Heart left ventricle (tissue), 16 donors: Measurements from ENCODE around the gene ADORA2B. TPM values are rescaled to one million over a fixed set of nuclear protein-coding genes. Genes with fewer than 3 reads are reported as not detected.

Source experiments
- ATAC-seq, 4 donors: fragments of 200-7000 bp; cut with Tn5 transposase; one replicate each; pipeline ENCODE4 v1.9.1; 2020 to 2022; ENCODE audit warnings: moderate library complexity in 4 of 4, mild to moderate bottlenecking in 3 of 4, moderate number of reproducible peaks in 1 of 4
- DNase-seq, 5 donors: peaks; one replicate each; pipeline ENCODE4 v3.0.0-alpha.2; 2020
- H3K27ac ChIP-seq, 12 donors: fragments of 200-600 bp; sonication (generic) in 4 of 12; one replicate each; pipeline versions ENCODE4 v1.5.0 to v1.8.0; 2016 to 2022; ENCODE audit warnings: mild to moderate bottlenecking in 2 of 12
- H3K27me3 ChIP-seq, 9 donors: fragments of 200-600 bp; sonication (generic) in 2 of 9; one replicate each; pipeline versions ENCODE4 v1.5.1 to v1.8.0; 2016 to 2022; ENCODE audit warnings: mild to moderate bottlenecking in 3 of 9
- H3K36me3 ChIP-seq, 9 donors: fragments of 200-600 bp; sonication (generic) in 2 of 9; one replicate each; pipeline versions ENCODE4 v1.5.0 to v1.8.0; 2018 to 2022; ENCODE audit warnings: mild to moderate bottlenecking in 2 of 9
- H3K4me1 ChIP-seq, 12 donors: fragments of 200-600 bp; sonication (generic) in 4 of 12; one replicate each; pipeline versions ENCODE4 v1.5.0 to v1.8.0; 2016 to 2022; ENCODE audit warnings: mild to moderate bottlenecking in 3 of 12
- H3K4me3 ChIP-seq, 12 donors: fragments of 200-600 bp; sonication (generic) in 4 of 12; one replicate each; pipeline versions ENCODE4 v1.5.0 to v1.8.0; 2017 to 2022; ENCODE audit warnings: mild to moderate bottlenecking in 9 of 12, moderate library complexity in 4 of 12
- H3K9me3 ChIP-seq, 12 donors: fragments of 200-600 bp; sonication (generic) in 4 of 12; one replicate each; pipeline versions ENCODE4 v1.5.0 to v1.8.0; 2016 to 2022; ENCODE audit warnings: mild to moderate bottlenecking in 1 of 12
- POLR2A ChIP-seq, 2 donors: fragments of 450-650 bp; IDR thresholded peaks; one replicate each; pipeline ENCODE4 v1.6.1; 2017; ENCODE audit warnings: antibody characterized with exemption in 2 of 2, mild to moderate bottlenecking in 2 of 2, moderate library complexity in 2 of 2
- WGBS, 4 donors: extraction: QIAGEN DNeasy Blood & Tissue Kit in 2 of 4; methylation state at CpG; one replicate each; pipeline versions ENCODE4 v1.1.5 to v1.1.7; 2013 to 2018; 5-methylcytosine and 5-hydroxymethylcytosine counted together
- intact Hi-C, 10 donors: fragments of 100-400 bp; cut with DNase I; formaldehyde crosslinking; loops; one replicate each; pipeline versions ENCODE4 v1.11.1 to v1.14.2; 2022
- polyA plus RNA-seq, 2 donors: library from polyadenylated mRNA; stranded (reverse); fragments of 200-250 nt; gene quantifications; one replicate each; pipeline ENCODE4 v1.2.3, GENCODE V29; 2013
- total RNA-seq, 9 donors: library from RNA; depleted of rRNA in 2 of 9; stranded (reverse); fragments of >200 nt in 2 of 9; fragmentation: NEBNext Ultra II Directional in 3 of 9; extraction: Animal tissue kit (Norgen Biotek cat#: 25700) in 3 of 9; gene quantifications; one replicate each; pipeline versions ENCODE4 v1.1.0 to v1.2.4, GENCODE V29; 2016 to 2023
- TF ChIP-seq, protein P1 (sequence below), 12 donors: fragments of 200-600 bp; sonication (generic) in 4 of 12; IDR thresholded peaks; one replicate each; pipeline versions ENCODE4 v1.5.0 to v1.8.0; 2018 to 2022; ENCODE audit warnings: antibody characterized with exemption in 12 of 12, mild to moderate bottlenecking in 5 of 12
- donor health status: ischemic (EF 13 %, LVEDD 7.1; RV severe dilation, severe dysfunction).
- donor health status: healthy with polysubstance abuse.
- donor health status: DM: no; HTN: yes; CAD: no.
- donor health status: DM: no; HTN: no; CAD: no.
- donor health status: ischemic (EF 25% LVEDD 6.9; RV normal size, moderate dysfunction).
- donor health status: ischemic (EF 25% LVEDD 5.7; RV mildly dilated, moderate dysfunction).
- donor health status: healthy.
- donor health status: DM: yes; HTN: yes; CAD: no.
- donor health status: ischemic (EF 35%, LVEDD 5.7; RV mildly dilated, moderate dysfunction).
- donor health status: nonischemic (EF 11% LVEDD 7.7; RV severe dilation, severe dysfunction).
- donor health status: DM: yes; HTN: yes; CAD: no.
- donor health status: PGD.
- donor health status: ischemic (EF 29% LVEDD 5.4; RV normal size, mild dysfunction).
- donor health status: nonischemic (EF 23%, LVEDD 6.1; RV moderate dilation, normal function).

The ADORA2B gene
- total and polyA plus RNA-seq, 11 donors, result 0.61 to 3.1 (median 0.87) TPM

DNA sequence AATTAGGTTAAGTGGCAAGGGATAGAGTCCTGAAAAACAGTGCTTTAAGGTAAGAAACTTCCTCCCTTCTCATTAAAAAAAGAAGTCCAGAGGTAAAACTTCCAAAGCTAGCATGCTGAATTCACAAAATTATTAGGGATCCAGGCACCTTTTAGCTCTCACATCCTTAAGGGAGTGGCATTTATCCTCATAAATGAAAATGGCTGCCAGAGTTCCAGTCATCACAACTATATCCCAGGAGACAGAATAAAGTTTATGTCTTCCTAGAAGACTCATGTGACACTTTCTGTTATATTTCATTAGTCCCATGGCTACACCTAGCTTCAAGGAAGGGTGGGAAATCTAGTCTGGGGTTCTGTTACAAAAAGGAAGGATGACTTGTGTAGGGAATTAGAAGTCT lies 23.3 kb upstream of the ADORA2B start:
- TF ChIP-seq, protein P1, sequence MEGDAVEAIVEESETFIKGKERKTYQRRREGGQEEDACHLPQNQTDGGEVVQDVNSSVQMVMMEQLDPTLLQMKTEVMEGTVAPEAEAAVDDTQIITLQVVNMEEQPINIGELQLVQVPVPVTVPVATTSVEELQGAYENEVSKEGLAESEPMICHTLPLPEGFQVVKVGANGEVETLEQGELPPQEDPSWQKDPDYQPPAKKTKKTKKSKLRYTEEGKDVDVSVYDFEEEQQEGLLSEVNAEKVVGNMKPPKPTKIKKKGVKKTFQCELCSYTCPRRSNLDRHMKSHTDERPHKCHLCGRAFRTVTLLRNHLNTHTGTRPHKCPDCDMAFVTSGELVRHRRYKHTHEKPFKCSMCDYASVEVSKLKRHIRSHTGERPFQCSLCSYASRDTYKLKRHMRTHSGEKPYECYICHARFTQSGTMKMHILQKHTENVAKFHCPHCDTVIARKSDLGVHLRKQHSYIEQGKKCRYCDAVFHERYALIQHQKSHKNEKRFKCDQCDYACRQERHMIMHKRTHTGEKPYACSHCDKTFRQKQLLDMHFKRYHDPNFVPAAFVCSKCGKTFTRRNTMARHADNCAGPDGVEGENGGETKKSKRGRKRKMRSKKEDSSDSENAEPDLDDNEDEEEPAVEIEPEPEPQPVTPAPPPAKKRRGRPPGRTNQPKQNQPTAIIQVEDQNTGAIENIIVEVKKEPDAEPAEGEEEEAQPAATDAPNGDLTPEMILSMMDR (IDR thresholded peaks at IDR 0.05), result no peak
- TF ChIP-seq POLR2A (IDR thresholded peaks at IDR 0.05), result no peak
- intact Hi-C loops, result no loop called here
- no peak for DNase-seq
- H3K36me3 ChIP-seq, result no peaks in the 10 kb centered on the region
- H3K9me3 ChIP-seq, result peaks cover 0 to 6% (median 0%) of the 10 kb centered on the region in 12 donors
- peaks cover 0 to 12% (median 9%) of the 10 kb centered on the region in 9 donors for H3K27me3 ChIP-seq
- ATAC-seq, result no peak
- no peak overlapping the region for H3K4me3 ChIP-seq
- H3K4me1 ChIP-seq, result peaks cover 0 to 16% (median 6%) of the 10 kb centered on the region in 12 donors
- H3K27ac ChIP-seq, result no peak overlapping the region

DNA sequence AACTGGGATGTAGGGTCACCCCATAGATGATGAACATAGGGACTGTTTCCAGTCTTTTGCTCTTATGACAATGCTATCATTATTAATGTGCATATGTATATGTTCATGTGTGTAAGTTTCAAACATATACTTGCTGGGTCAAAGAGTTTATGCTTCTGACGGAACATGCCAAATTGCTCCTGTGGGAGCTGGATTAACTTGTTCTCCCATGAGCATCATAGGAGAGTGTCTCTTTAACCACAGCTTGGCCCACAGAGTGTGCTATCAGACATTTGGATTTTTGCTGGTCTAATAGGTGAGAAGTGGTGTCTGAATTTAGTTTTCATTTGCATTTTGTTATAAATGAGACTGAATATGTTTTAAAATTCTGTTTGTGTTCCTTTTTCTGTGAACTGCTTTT lies 22.3 kb upstream of the ADORA2B start:
- intact Hi-C loops, result no loop called here
- H3K27ac ChIP-seq, result no peak overlapping the region
- no peaks in the 10 kb centered on the region for H3K36me3 ChIP-seq
- no peak overlapping the region for H3K4me3 ChIP-seq
- peaks cover 0 to 6% (median 0%) of the 10 kb centered on the region in 12 donors for H3K9me3 ChIP-seq
- peaks cover 0 to 5% (median 3%) of the 10 kb centered on the region in 9 donors for H3K27me3 ChIP-seq
- 53 to 83% (median 72%) methylated on average over 1 of the region's 1 CpG for WGBS, 4 donors
- DNase-seq (no peak), ATAC-seq (no peak)
- H3K4me1 ChIP-seq, result peaks cover 0 to 10% (median 2%) of the 10 kb centered on the region in 12 donors
- TF ChIP-seq, protein P1 (IDR thresholded peaks at IDR 0.05), result no peak
- no peak for TF ChIP-seq POLR2A (IDR thresholded peaks at IDR 0.05)

DNA sequence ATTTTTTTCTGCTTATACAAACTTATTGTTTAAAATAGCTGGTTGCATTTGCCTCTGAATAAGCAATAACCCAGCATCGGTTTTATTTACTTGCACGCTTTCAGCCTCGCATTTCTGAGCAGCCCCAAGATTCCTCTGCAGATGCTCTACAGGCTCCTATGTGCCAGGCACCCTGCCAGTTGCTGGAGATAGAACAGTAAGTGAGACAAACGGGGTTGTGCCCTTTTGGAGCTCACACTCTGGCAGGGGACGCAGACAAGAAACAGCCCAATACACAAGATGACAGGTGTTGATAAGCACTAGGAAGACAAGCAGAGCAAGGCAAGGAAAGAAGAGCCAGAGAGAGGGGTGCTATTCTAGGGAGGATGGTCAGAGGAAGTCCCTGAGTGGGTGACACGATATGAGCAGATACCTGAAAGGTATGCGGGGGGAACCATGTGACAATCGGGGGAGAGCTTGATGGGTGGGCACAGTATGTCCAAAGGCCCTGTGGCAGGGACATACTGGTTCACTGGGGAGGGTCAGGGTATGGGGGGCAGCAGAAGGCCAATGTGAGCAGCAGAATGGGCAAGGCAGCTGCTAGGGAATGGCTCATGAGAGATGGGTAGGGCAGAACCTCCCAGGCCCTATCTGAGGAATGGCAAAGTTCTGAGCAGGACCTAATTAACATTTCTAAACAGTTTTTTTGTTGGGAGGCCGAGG lies 18.7 kb upstream of the ADORA2B start:
- peaks cover 0 to 15% (median 0%) of the 10 kb centered on the region in 12 donors for H3K4me1 ChIP-seq
- 51 to 62% (median 57%) methylated on average over 9 of the region's 9 CpGs for WGBS, 4 donors
- H3K27ac ChIP-seq, result no peak overlapping the region
- intact Hi-C loops, result no loop called here
- H3K4me3 ChIP-seq, result no peak overlapping the region
- H3K36me3 ChIP-seq, result no peaks in the 10 kb centered on the region
- DNase-seq (peak in 1 of 5 donors; percentile 55), ATAC-seq (peak in 2 of 4 donors; percentile 64 to 73)
- no peak for TF ChIP-seq POLR2A (IDR thresholded peaks at IDR 0.05)
- TF ChIP-seq, protein P1 (IDR thresholded peaks at IDR 0.05), result no peak
- no peaks in the 10 kb centered on the region for H3K27me3 ChIP-seq
- peaks cover 0 to 6% (median 0%) of the 10 kb centered on the region in 12 donors for H3K9me3 ChIP-seq

DNA sequence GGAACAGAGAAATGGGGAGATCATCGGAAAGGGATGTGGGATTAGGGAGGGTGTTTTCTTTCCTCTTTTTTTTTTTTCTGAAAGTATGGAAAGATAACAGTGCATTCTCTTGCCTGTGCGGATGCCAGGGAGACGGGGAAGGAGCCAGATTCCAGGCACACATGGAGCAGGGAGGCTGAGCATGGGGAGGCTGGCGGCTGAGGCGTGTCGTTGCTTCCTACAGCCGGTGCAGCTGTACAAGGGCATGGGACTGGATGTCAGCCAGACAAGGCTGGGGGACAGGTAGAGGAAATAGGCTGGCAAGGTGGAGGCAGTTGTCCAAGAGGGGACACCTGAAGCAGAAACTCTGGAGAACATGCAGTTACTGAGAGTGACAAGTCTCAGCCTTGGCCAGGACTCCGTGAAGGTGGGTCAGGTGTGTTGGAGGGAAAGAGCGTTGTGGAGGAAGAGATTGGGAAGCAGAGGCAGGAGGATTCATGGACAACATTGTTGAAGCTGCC lies 16.6 kb upstream of the ADORA2B start:
- Histone ChIP-seq H3K9me3 (no peaks in the 10 kb centered on the region), H3K4me3 (no peak overlapping the region), H3K36me3 (no peaks in the 10 kb centered on the region), H3K4me1 (peaks cover 0 to 15% (median 0%) of the 10 kb centered on the region in 12 donors), H3K27ac (peak overlapping the region in 1 of 12 donors; percentile 15), H3K27me3 (no peaks in the 10 kb centered on the region)
- TF ChIP-seq, protein P1 (IDR thresholded peaks at IDR 0.05), result no peak
- TF ChIP-seq POLR2A (IDR thresholded peaks at IDR 0.05), result no peak
- ATAC-seq (no peak), DNase-seq (no peak)
- intact Hi-C loops, result no loop called here
- WGBS, 4 donors, result 42 to 51% (median 50%) methylated on average over 9 of the region's 9 CpGs
